NOMO-1 (cell line): ENCODE results near the gene NOD1.

Experiments used
- DNase-seq, 2 experiments: peaks; one replicate each; lab custom pipeline; 2025; ENCODE audit not compliant: unreplicated experiment in 2 of 2; lab: John Stamatoyannopoulos, UW

Gene NOD1

DNA sequence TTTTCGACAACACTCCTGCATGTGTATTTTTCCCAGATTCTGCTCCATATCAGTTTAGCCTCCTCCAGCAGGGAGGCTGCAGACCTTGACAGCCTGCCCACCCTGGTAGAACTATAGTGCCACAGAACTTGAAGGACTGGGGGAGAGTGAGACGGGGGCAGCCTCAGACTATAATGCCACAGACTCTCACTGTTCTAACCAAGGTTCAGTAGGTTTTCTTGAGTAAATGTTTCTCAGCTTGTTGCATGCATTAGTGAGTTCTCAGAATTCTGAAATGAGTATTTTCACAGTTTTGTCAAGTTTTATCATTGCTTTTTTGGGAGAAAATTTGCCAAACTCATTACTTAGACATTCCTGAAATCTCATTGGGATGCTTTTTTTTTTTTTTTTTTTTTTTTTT, 98.3 kb downstream of the NOD1 start:
- DNase-seq: no peak

GRCh38 chr7:30379741-30380140, 98.8 kb downstream of the NOD1 start:
- DNase-seq: no peak

GRCh38 chr7:30379131-30379530, 99.5 kb downstream of the NOD1 start:
- DNase-seq: no peak

GRCh38 chr7:30378275-30378674, 100.3 kb downstream of the NOD1 start:
- DNase-seq: no peak
